GM12878 (cell line): ENCODE data around the gene TSPAN10. TPM values are rescaled to one million over a fixed set of nuclear protein-coding genes. Genes with fewer than 3 reads are reported as not detected.

Experiments used
- CREM ChIP-seq: IDR thresholded peaks from 2 replicates; pipeline ENCODE4 v1.6.1; 2014; ENCODE audit warnings: antibody characterized with exemption, low read depth
- HDAC2 ChIP-seq: fragments of 200-600 bp; sonication (generic); IDR thresholded peaks from 2 replicates; pipeline ENCODE4 v1.6.1; 2017
- IRF5 ChIP-seq: fragments of 450-650 bp; IDR thresholded peaks from 2 replicates; pipeline ENCODE4 v1.6.1; 2017; ENCODE audit warnings: borderline replicate concordance
- MTA3 ChIP-seq: IDR thresholded peaks from 2 replicates; pipeline ENCODE4 v1.6.1; 2012; ENCODE audit warnings: low read length, inconsistent platforms, borderline replicate concordance
- NFIC ChIP-seq: IDR thresholded peaks from 2 replicates; pipeline ENCODE4 v1.6.1; 2012; ENCODE audit warnings: low read depth, mild to moderate bottlenecking, inconsistent platforms, low read length, moderate library complexity
- NFYB ChIP-seq: IDR thresholded peaks from 2 replicates; pipeline ENCODE4 v1.6.1; 2011; ENCODE audit warnings: low read depth, mild to moderate bottlenecking, low read length, improper control_type of control experiment, moderate library complexity; ENCODE audit not compliant: insufficient read depth
- NR2F1 ChIP-seq: fragments of 450-650 bp; conservative IDR thresholded peaks from 2 replicates; pipeline ENCODE4 v1.6.1; 2017; ENCODE audit warnings: mild to moderate bottlenecking
- POLR2AphosphoS2 ChIP-seq: IDR thresholded peaks from 2 replicates; pipeline ENCODE4 v1.6.1; 2011; ENCODE audit warnings: low read depth, mild to moderate bottlenecking, low read length, improper control_type of control experiment, moderate library complexity
- TBL1XR1 ChIP-seq: IDR thresholded peaks from 2 replicates; pipeline ENCODE4 v1.6.1; 2012; ENCODE audit warnings: low read depth, low read length, improper control_type of control experiment
- ZBTB4 ChIP-seq: fragments of 450-650 bp; formaldehyde crosslinking; IDR thresholded peaks from 2 replicates; pipeline ENCODE4 v1.4.0; 2022; ENCODE audit warnings: mild to moderate bottlenecking, moderate library complexity
- polyA plus RNA-seq, 11 experiments: library from polyadenylated mRNA; depleted of rRNA in 4 of 11; unstranded in 6 of 11; stranded (reverse) in 5 of 11; fragments of >200 nt; fragmentation: Nextera tagmentation in 4 of 11; fragmentation: Illumina TruSeq in 1 of 11; extraction: Ambion mirVana in 4 of 11; extraction: Trizol in 1 of 11; gene quantifications; 1 replicate in 1 of 11; 2 replicates in 10 of 11; pipeline versions ENCODE4 v1.2.1 to v1.2.3, GENCODE V29; 2011 to 2016; ENCODE audit warnings: inconsistent platforms in 2 of 11, missing spikeins in 2 of 11, low read depth in 1 of 11
- total RNA-seq, 4 experiments: library from RNA; depleted of rRNA in 3 of 4; stranded (reverse); fragments of >200 nt in 3 of 4; fragmentation: Illumina TruSeq in 1 of 4; extraction: Trizol in 1 of 4; gene quantifications; 2 replicates each; pipeline versions ENCODE4 v1.2.1 to v1.2.3, GENCODE V29; 2013 to 2021
- TF ChIP-seq, protein P1 (sequence below): fragments of 450-650 bp; formaldehyde crosslinking; IDR thresholded peaks from 2 replicates; pipeline ENCODE4 v1.5.0; 2022; ENCODE audit warnings: mild to moderate bottlenecking, missing genetic modification characterization
- TF ChIP-seq, protein P2 (sequence below): IDR thresholded peaks from 2 replicates; pipeline ENCODE4 v1.6.1; 2012; ENCODE audit warnings: low read depth, low read length, improper control_type of control experiment
- TF ChIP-seq, protein P3 (sequence below): fragments of 450-650 bp; IDR thresholded peaks from 2 replicates; pipeline ENCODE4 v1.6.1; 2017; ENCODE audit warnings: mild to moderate bottlenecking, moderate library complexity
- TF ChIP-seq, protein P4 (sequence below): IDR thresholded peaks from 2 replicates; pipeline ENCODE4 v1.6.1; 2012; ENCODE audit warnings: low read depth, low read length, improper control_type of control experiment

TSPAN10 gene
- total and polyA plus RNA-seq, 10 of the 15 experiments (the other 5 are each of a cell fraction or from before 2014, with no cell fraction given), result 0.13 to 0.82 (median 0.43) TPM

GRCh38 chr17:81665205-81666091, 28.5 kb downstream of the TSPAN10 start (continued):
- TF ChIP-seq, protein P1, sequence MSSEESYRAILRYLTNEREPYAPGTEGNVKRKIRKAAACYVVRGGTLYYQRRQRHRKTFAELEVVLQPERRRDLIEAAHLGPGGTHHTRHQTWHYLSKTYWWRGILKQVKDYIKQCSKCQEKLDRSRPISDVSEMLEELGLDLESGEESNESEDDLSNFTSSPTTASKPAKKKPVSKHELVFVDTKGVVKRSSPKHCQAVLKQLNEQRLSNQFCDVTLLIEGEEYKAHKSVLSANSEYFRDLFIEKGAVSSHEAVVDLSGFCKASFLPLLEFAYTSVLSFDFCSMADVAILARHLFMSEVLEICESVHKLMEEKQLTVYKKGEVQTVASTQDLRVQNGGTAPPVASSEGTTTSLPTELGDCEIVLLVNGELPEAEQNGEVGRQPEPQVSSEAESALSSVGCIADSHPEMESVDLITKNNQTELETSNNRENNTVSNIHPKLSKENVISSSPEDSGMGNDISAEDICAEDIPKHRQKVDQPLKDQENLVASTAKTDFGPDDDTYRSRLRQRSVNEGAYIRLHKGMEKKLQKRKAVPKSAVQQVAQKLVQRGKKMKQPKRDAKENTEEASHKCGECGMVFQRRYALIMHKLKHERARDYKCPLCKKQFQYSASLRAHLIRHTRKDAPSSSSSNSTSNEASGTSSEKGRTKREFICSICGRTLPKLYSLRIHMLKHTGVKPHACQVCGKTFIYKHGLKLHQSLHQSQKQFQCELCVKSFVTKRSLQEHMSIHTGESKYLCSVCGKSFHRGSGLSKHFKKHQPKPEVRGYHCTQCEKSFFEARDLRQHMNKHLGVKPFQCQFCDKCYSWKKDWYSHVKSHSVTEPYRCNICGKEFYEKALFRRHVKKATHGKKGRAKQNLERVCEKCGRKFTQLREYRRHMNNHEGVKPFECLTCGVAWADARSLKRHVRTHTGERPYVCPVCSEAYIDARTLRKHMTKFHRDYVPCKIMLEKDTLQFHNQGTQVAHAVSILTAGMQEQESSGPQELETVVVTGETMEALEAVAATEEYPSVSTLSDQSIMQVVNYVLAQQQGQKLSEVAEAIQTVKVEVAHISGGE, result 0 out of 2 replicates have a peak, but pooled peaks have one; percentile 18
- TF ChIP-seq, protein P2, sequence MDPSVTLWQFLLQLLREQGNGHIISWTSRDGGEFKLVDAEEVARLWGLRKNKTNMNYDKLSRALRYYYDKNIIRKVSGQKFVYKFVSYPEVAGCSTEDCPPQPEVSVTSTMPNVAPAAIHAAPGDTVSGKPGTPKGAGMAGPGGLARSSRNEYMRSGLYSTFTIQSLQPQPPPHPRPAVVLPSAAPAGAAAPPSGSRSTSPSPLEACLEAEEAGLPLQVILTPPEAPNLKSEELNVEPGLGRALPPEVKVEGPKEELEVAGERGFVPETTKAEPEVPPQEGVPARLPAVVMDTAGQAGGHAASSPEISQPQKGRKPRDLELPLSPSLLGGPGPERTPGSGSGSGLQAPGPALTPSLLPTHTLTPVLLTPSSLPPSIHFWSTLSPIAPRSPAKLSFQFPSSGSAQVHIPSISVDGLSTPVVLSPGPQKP, result no peak
- no peak for TF ChIP-seq ZBTB4 (CRISPR knock-in tag)
- peak; percentile 35; the same call in 1 of the 2 replicates for TF ChIP-seq CREM
- TF ChIP-seq HDAC2, result no peak
- peak; percentile 35; the same call in 1 of the 2 replicates for TF ChIP-seq NFYB
- no peak for TF ChIP-seq NR2F1
- TF ChIP-seq, protein P3, sequence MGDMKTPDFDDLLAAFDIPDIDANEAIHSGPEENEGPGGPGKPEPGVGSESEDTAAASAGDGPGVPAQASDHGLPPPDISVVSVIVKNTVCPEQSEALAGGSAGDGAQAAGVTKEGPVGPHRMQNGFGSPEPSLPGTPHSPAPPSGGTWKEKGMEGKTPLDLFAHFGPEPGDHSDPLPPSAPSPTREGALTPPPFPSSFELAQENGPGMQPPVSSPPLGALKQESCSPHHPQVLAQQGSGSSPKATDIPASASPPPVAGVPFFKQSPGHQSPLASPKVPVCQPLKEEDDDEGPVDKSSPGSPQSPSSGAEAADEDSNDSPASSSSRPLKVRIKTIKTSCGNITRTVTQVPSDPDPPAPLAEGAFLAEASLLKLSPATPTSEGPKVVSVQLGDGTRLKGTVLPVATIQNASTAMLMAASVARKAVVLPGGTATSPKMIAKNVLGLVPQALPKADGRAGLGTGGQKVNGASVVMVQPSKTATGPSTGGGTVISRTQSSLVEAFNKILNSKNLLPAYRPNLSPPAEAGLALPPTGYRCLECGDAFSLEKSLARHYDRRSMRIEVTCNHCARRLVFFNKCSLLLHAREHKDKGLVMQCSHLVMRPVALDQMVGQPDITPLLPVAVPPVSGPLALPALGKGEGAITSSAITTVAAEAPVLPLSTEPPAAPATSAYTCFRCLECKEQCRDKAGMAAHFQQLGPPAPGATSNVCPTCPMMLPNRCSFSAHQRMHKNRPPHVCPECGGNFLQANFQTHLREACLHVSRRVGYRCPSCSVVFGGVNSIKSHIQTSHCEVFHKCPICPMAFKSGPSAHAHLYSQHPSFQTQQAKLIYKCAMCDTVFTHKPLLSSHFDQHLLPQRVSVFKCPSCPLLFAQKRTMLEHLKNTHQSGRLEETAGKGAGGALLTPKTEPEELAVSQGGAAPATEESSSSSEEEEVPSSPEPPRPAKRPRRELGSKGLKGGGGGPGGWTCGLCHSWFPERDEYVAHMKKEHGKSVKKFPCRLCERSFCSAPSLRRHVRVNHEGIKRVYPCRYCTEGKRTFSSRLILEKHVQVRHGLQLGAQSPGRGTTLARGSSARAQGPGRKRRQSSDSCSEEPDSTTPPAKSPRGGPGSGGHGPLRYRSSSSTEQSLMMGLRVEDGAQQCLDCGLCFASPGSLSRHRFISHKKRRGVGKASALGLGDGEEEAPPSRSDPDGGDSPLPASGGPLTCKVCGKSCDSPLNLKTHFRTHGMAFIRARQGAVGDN, result peak; percentile 94
- no peak for TF ChIP-seq NFIC
- TF ChIP-seq, protein P4, sequence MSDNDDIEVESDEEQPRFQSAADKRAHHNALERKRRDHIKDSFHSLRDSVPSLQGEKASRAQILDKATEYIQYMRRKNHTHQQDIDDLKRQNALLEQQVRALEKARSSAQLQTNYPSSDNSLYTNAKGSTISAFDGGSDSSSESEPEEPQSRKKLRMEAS, result peak; percentile 92
- TF ChIP-seq MTA3, result no peak; the same call in 1 of the 2 replicates
- no peak for TF ChIP-seq TBL1XR1
- TF ChIP-seq POLR2AphosphoS2, result no peak
- no peak for TF ChIP-seq IRF5
